HS-5 (cell line): ENCODE measurements around the gene JTB.

Experiments
- DNase-seq: peaks from one replicate; pipeline ENCODE4 v3.0.0-alpha.2; 2012; ENCODE audit warnings: low read depth

JTB gene

GRCh38 chr1:153932156-153933131 lies 45.0 kb downstream of the JTB start:
- no peak for DNase-seq

- DNase-seq, result no peak
Observed at GRCh38 chr1:153929981-153930948, 47.2 kb downstream of the JTB start.

GRCh38 chr1:153929426-153929825 lies 48.0 kb downstream of the JTB start:
- DNase-seq, result no peak

- no peak for DNase-seq
Observed at GRCh38 chr1:153928791-153929341, 48.6 kb downstream of the JTB start.

GRCh38 chr1:153928245-153928644 lies 49.2 kb downstream of the JTB start:
- no peak for DNase-seq

- no peak for DNase-seq
Observed at GRCh38 chr1:153926405-153926804, 51.1 kb downstream of the JTB start.
